ENCODE results near the gene STYXL1. TPM values are rescaled to one million over a fixed set of nuclear protein-coding genes. Genes with fewer than 3 reads are reported as not detected.

The STYXL1 gene, protein sequence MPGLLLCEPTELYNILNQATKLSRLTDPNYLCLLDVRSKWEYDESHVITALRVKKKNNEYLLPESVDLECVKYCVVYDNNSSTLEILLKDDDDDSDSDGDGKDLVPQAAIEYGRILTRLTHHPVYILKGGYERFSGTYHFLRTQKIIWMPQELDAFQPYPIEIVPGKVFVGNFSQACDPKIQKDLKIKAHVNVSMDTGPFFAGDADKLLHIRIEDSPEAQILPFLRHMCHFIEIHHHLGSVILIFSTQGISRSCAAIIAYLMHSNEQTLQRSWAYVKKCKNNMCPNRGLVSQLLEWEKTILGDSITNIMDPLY
- total RNA-seq (2021) (21.3 to 28.2 TPM (median 27.8 TPM) in 3 replicates), Bru-seq, nascent RNA (percentile 51 among the genes with signal in this experiment)
- long read RNA-seq, experiment 1, transcript STYXL1-206 (9 exons, 1,147 nt) = major isoform, 5 of 40 reads
- long read RNA-seq, experiment 1, partial matches to known transcripts = 0 of 40 reads
- long read RNA-seq, experiment 1, other reads (novel, unspliced or antisense) = 31 of 40 reads
- long read RNA-seq, experiment 2, transcript STYXL1-206 (9 exons, 1,147 nt) = major isoform, 9 of 38 reads
- long read RNA-seq, experiment 2, partial matches to known transcripts = 4 of 38 reads
- long read RNA-seq, experiment 2, other reads (novel, unspliced or antisense) = 24 of 38 reads
- long read RNA-seq, experiment 3, transcript STYXL1-206 (9 exons, 1,147 nt) = major isoform, 10 of 62 reads
- long read RNA-seq, experiment 3, partial matches to known transcripts = 0 of 62 reads
- long read RNA-seq, experiment 3, other reads (novel, unspliced or antisense) = 51 of 62 reads

DNA sequence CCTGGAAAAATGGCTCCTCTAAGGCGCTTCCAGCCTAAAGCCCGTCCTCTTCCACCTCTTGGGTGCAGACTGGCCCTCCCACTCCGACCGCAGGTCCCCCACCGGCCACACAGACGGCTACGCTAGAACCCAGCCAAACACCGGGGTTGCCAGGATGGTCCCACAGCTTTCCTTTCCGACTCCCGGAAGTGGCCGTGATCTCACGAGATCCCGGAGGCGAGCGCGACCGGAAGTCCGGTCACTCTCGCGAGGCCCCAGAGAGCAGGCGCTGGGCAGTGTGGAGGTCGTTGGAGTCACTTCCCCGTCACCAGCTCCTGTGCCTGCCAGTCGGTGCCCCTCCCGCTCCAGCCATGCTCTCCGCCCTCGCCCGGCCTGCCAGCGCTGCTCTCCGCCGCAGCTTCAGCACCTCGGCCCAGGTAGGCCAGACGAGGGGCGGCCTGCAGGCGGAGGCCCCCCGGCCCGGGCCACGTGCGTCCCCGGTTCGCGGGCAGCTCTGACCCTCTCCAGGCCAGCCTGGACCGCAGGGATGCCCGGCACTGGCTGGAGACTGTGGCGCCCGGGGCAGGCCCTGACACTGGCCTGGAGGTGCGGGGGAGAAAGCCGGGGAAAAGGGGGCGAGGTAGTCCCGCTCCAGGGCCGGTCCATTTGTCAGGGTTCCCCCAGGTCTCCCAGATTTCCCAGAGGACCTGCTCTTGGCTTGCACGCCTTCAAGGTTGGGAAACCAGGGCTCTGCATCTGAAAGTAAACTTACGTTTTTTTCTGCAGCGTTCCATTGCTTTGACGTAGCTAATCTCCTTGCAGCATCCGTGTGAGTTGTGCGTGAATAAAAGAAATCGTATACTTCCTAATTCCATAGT, at the start of gene STYXL1, which contains the start of gene MDH2:
STYXL1 (minus strand) TSS at position 190 of the 857 bp plus-strand sequence. CDS start 17,477 bp downstream, outside the sequence.
MDH2 (plus strand) TSS at position 296 of the 857 bp plus-strand sequence; CDS start at position 351, 55 bp downstream.
- Mint-ChIP-seq H3K27me3 (ENCODE audit: low read depth) (no peaks in the 10 kb centered on the region), H3K27ac (peak within 1 kb of the TSS; percentile 99), H3K4me1 (peaks cover 22% of the 10 kb centered on the region), H3K4me3 (peak within 1 kb of the TSS; percentile 99), H3K36me3 (peaks cover 24% of the 10 kb centered on the region), H3K9me3 (no peaks in the 10 kb centered on the region)
- POLR2A ChIA-PET = interaction anchor here (0.6 to 2.2 kb wide), 14 partner anchors 10 to 520 kb away, joined by 3 to 9 read pairs (median 4); partner anchors contain the start of gene POR
- peak; percentile 94 for DNase-seq (ENCODE audit: low spot score)
- peak; percentile 96 for ATAC-seq
- CTCF ChIA-PET = interaction anchor here (0.6 to 2.7 kb wide), 13 partner anchors 11 to 270 kb away, joined by 3 to 13 read pairs (median 3); no protein-coding TSS in a partner anchor
- no peak for TF ChIP-seq ZNF416 (CRISPR knock-in tag; IDR thresholded peaks at IDR 0.05)
- TF ChIP-seq CREM (CRISPR knock-in tag; IDR thresholded peaks at IDR 0.05) = peak; percentile 83
- peak; percentile 39; the same call in 1 of the 2 replicates for TF ChIP-seq EMX1 (CRISPR knock-in tag; IDR thresholded peaks at IDR 0.05)
- TF ChIP-seq, protein P1, sequence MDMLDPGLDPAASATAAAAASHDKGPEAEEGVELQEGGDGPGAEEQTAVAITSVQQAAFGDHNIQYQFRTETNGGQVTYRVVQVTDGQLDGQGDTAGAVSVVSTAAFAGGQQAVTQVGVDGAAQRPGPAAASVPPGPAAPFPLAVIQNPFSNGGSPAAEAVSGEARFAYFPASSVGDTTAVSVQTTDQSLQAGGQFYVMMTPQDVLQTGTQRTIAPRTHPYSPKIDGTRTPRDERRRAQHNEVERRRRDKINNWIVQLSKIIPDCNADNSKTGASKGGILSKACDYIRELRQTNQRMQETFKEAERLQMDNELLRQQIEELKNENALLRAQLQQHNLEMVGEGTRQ (CRISPR knock-in tag; IDR thresholded peaks at IDR 0.05) = no peak
- peak; percentile 64 for TF ChIP-seq TEAD1 (CRISPR knock-in tag; IDR thresholded peaks at IDR 0.05)
- no peak for TF ChIP-seq JUN (CRISPR knock-in tag; IDR thresholded peaks at IDR 0.05)
- TF ChIP-seq, protein P2, sequence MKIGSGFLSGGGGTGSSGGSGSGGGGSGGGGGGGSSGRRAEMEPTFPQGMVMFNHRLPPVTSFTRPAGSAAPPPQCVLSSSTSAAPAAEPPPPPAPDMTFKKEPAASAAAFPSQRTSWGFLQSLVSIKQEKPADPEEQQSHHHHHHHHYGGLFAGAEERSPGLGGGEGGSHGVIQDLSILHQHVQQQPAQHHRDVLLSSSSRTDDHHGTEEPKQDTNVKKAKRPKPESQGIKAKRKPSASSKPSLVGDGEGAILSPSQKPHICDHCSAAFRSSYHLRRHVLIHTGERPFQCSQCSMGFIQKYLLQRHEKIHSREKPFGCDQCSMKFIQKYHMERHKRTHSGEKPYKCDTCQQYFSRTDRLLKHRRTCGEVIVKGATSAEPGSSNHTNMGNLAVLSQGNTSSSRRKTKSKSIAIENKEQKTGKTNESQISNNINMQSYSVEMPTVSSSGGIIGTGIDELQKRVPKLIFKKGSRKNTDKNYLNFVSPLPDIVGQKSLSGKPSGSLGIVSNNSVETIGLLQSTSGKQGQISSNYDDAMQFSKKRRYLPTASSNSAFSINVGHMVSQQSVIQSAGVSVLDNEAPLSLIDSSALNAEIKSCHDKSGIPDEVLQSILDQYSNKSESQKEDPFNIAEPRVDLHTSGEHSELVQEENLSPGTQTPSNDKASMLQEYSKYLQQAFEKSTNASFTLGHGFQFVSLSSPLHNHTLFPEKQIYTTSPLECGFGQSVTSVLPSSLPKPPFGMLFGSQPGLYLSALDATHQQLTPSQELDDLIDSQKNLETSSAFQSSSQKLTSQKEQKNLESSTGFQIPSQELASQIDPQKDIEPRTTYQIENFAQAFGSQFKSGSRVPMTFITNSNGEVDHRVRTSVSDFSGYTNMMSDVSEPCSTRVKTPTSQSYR (CRISPR knock-in tag; IDR thresholded peaks at IDR 0.05) = no peak
- TF ChIP-seq ZNF232 (CRISPR knock-in tag; IDR thresholded peaks at IDR 0.05) = peak; percentile 86; the same call in 1 of the 2 replicates
- TF ChIP-seq, protein P3, sequence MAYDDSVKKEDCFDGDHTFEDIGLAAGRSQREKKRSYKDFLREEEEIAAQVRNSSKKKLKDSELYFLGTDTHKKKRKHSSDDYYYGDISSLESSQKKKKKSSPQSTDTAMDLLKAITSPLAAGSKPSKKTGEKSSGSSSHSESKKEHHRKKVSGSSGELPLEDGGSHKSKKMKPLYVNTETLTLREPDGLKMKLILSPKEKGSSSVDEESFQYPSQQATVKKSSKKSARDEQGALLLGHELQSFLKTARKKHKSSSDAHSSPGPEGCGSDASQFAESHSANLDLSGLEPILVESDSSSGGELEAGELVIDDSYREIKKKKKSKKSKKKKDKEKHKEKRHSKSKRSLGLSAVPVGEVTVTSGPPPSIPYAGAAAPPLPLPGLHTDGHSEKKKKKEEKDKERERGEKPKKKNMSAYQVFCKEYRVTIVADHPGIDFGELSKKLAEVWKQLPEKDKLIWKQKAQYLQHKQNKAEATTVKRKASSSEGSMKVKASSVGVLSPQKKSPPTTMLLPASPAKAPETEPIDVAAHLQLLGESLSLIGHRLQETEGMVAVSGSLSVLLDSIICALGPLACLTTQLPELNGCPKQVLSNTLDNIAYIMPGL (CRISPR knock-in tag; IDR thresholded peaks at IDR 0.05) = peak; percentile 94
- TF ChIP-seq, protein P4, sequence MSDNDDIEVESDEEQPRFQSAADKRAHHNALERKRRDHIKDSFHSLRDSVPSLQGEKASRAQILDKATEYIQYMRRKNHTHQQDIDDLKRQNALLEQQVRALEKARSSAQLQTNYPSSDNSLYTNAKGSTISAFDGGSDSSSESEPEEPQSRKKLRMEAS (CRISPR knock-in tag; IDR thresholded peaks at IDR 0.05) = peak; percentile 96
- TF ChIP-seq, protein P5, sequence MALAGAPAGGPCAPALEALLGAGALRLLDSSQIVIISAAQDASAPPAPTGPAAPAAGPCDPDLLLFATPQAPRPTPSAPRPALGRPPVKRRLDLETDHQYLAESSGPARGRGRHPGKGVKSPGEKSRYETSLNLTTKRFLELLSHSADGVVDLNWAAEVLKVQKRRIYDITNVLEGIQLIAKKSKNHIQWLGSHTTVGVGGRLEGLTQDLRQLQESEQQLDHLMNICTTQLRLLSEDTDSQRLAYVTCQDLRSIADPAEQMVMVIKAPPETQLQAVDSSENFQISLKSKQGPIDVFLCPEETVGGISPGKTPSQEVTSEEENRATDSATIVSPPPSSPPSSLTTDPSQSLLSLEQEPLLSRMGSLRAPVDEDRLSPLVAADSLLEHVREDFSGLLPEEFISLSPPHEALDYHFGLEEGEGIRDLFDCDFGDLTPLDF (CRISPR knock-in tag; IDR thresholded peaks at IDR 0.05) = no peak
- TF ChIP-seq, protein P6, sequence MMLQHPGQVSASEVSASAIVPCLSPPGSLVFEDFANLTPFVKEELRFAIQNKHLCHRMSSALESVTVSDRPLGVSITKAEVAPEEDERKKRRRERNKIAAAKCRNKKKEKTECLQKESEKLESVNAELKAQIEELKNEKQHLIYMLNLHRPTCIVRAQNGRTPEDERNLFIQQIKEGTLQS (CRISPR knock-in tag; conservative IDR thresholded peaks at IDR 0.05) = no peak
- 0 out of 2 replicates have a peak, but pooled peaks have one; percentile 17 for TF ChIP-seq NFE2L1 (CRISPR knock-in tag; IDR thresholded peaks at IDR 0.05)
- TF ChIP-seq TP53 (CRISPR knock-in tag; IDR thresholded peaks at IDR 0.05) = no peak
- TF ChIP-seq ETV6 (CRISPR knock-in tag; IDR thresholded peaks at IDR 0.05) = peak; percentile 69
- TF ChIP-seq, protein P7, sequence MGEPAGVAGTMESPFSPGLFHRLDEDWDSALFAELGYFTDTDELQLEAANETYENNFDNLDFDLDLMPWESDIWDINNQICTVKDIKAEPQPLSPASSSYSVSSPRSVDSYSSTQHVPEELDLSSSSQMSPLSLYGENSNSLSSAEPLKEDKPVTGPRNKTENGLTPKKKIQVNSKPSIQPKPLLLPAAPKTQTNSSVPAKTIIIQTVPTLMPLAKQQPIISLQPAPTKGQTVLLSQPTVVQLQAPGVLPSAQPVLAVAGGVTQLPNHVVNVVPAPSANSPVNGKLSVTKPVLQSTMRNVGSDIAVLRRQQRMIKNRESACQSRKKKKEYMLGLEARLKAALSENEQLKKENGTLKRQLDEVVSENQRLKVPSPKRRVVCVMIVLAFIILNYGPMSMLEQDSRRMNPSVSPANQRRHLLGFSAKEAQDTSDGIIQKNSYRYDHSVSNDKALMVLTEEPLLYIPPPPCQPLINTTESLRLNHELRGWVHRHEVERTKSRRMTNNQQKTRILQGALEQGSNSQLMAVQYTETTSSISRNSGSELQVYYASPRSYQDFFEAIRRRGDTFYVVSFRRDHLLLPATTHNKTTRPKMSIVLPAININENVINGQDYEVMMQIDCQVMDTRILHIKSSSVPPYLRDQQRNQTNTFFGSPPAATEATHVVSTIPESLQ (CRISPR knock-in tag; IDR thresholded peaks at IDR 0.05) = no peak
- TF ChIP-seq HMGA2 (CRISPR knock-in tag; IDR thresholded peaks at IDR 0.05) = no peak
- TF ChIP-seq, protein P8, sequence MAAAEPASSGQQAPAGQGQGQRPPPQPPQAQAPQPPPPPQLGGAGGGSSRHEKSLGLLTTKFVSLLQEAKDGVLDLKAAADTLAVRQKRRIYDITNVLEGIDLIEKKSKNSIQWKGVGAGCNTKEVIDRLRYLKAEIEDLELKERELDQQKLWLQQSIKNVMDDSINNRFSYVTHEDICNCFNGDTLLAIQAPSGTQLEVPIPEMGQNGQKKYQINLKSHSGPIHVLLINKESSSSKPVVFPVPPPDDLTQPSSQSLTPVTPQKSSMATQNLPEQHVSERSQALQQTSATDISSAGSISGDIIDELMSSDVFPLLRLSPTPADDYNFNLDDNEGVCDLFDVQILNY (CRISPR knock-in tag; IDR thresholded peaks at IDR 0.05) = 0 out of 2 replicates have a peak, but pooled peaks have one; percentile 37
- TF ChIP-seq TCF7 (CRISPR knock-in tag; IDR thresholded peaks at IDR 0.05; ENCODE audit: low read depth) = peak; percentile 75; the same call in 1 of the 2 replicates
- TF ChIP-seq, protein P9, sequence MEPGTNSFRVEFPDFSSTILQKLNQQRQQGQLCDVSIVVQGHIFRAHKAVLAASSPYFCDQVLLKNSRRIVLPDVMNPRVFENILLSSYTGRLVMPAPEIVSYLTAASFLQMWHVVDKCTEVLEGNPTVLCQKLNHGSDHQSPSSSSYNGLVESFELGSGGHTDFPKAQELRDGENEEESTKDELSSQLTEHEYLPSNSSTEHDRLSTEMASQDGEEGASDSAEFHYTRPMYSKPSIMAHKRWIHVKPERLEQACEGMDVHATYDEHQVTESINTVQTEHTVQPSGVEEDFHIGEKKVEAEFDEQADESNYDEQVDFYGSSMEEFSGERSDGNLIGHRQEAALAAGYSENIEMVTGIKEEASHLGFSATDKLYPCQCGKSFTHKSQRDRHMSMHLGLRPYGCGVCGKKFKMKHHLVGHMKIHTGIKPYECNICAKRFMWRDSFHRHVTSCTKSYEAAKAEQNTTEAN (CRISPR knock-in tag; IDR thresholded peaks at IDR 0.05) = peak; percentile 86; the same call in 1 of the 2 replicates
- peak; percentile 94 for TF ChIP-seq ESRRA (CRISPR knock-in tag; IDR thresholded peaks at IDR 0.05; ENCODE audit: borderline replicate concordance)

Data from WTC11 (cell line).